MM.1S (cell line): ENCODE measurements around the gene SOBP.

Source experiments
- EZH2 ChIP-seq: fragments of 300-600 bp; sonication (generic); optimal IDR thresholded peaks from 2 replicates; pipeline ENCODE3; 2017; ENCODE audit warnings: low read depth, mild to moderate bottlenecking, antibody characterized with exemption, low read length, mixed read lengths
- EZH2phosphoT487 ChIP-seq: fragments of 300-600 bp; sonication (generic); IDR thresholded peaks from 2 replicates; pipeline ENCODE4 v1.6.1; 2018; ENCODE audit warnings: antibody characterized with exemption, low read length
- TF ChIP-seq, protein P1 (sequence below): fragments of 300-600 bp; sonication (generic); IDR thresholded peaks from 2 replicates; pipeline ENCODE4 v1.5.1; 2016; ENCODE audit warnings: antibody characterized with exemption, low read length, mixed read lengths

DNA sequence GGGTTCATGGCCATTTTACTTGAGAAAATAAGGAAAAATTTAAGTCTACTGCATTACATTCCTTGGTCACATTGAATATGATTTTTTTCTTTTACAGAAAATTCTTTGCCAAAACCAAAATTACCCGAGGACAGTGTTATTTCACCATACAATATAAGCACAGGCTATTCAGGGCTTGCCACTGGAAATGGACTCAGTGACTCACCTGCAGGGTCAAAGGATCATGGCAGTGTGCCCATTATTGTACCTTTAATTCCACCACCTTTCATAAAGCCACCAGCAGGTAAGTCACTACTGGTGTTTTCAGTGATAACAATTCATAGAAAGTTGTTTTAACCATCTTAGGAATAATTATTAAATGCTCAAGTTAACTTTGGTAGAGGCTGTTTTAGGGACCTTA is 16.2 kb downstream of the SOBP start:
- TF ChIP-seq, protein P1, sequence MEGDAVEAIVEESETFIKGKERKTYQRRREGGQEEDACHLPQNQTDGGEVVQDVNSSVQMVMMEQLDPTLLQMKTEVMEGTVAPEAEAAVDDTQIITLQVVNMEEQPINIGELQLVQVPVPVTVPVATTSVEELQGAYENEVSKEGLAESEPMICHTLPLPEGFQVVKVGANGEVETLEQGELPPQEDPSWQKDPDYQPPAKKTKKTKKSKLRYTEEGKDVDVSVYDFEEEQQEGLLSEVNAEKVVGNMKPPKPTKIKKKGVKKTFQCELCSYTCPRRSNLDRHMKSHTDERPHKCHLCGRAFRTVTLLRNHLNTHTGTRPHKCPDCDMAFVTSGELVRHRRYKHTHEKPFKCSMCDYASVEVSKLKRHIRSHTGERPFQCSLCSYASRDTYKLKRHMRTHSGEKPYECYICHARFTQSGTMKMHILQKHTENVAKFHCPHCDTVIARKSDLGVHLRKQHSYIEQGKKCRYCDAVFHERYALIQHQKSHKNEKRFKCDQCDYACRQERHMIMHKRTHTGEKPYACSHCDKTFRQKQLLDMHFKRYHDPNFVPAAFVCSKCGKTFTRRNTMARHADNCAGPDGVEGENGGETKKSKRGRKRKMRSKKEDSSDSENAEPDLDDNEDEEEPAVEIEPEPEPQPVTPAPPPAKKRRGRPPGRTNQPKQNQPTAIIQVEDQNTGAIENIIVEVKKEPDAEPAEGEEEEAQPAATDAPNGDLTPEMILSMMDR, result no peak
- TF ChIP-seq EZH2 (no peak), EZH2phosphoT487 (no peak)
